HCT116 (cell line): ENCODE results near the gene GPR85. TPM values are rescaled to one million over a fixed set of nuclear protein-coding genes. Genes with fewer than 3 reads are reported as not detected.
"Not testable (repeated sequence)": the region's sequence is repeated elsewhere in the genome, so short reads cannot be mapped to it uniquely, and the experiment has no call there.

Experiments
- ATAC-seq: fragments of 200-7000 bp; cut with Tn5 transposase; 2 replicates; pipeline ENCODE4 v1.9.1; 2020; ENCODE audit warnings: mild to moderate bottlenecking, moderate library complexity
- BruUV-seq: library from RNA; stranded (reverse); fragments of 400-500 nt; replicated peaks from 2 replicates; lab custom pipeline; 2021; lab: Mats Ljungman, UMichigan
- CTCF ChIA-PET: fragments of 300-600 bp; sonication (Branson Sonifier 250); formaldehyde crosslinking; loops from one replicate; lab custom pipeline; 2021; ENCODE audit warnings: antibody characterized with exemption; lab: Charles Lee
- POLR2A ChIA-PET: fragments of 300-600, 350-600 bp; sonication (Branson Sonifier 250); formaldehyde crosslinking; loops from one replicate; lab custom pipeline; 2021; ENCODE audit warnings: antibody characterized with exemption; lab: Charles Lee
- RAD21 ChIA-PET, 2 experiments: fragments of 300-600 bp; sonication (Branson Sonifier 250); formaldehyde crosslinking; loops; one replicate each; lab custom pipeline; 2023; ENCODE audit warnings: low total read pairs in 2 of 2; ENCODE audit not compliant: uncharacterized antibody in 2 of 2, unreplicated experiment in 2 of 2, low non-redundant PET in 1 of 2; lab: Charles Lee
- DNase-seq: peaks from one replicate; pipeline ENCODE4 v3.0.0-alpha.2; 2010; ENCODE audit warnings: low read depth, low spot score
- H2AFZ ChIP-seq: fragments of 200-600 bp; shearing (Covaris generic), sonication (generic); 2 replicates; pipeline ENCODE4 v1.6.1; 2017; ENCODE audit warnings: low read depth, mixed run types, mixed read lengths, antibody characterized with exemption, low read length; ENCODE audit not compliant: poor library complexity, severe bottlenecking
- H3K27ac ChIP-seq: 2 replicates; pipeline ENCODE4 v1.5.1; 2012; ENCODE audit warnings: low read depth, low read length
- H3K27me3 ChIP-seq: fragments of 200-600 bp; sonication (generic); 2 replicates; pipeline ENCODE4 v1.6.1; 2016; ENCODE audit warnings: mixed run types, low read length, mixed read lengths; ENCODE audit not compliant: insufficient read depth
- H3K36me3 ChIP-seq, 2 experiments: fragments of 200-500 bp in 1 of 2; fragments of 200-600 bp in 1 of 2; sonication (Bioruptor generic) in 1 of 2; sonication (generic) in 1 of 2; 2 replicates each; pipeline versions ENCODE4 v1.5.1 to v1.6.1; 2014 to 2016; ENCODE audit warnings: low read length in 2 of 2, inconsistent platforms in 1 of 2, mixed read lengths in 1 of 2, mixed run types in 1 of 2; ENCODE audit not compliant: insufficient read depth in 2 of 2, control insufficient read depth in 1 of 2
- H3K4me1 ChIP-seq, 2 experiments: fragments of 200-600 bp in 1 of 2; sonication (generic) in 1 of 2; 2 replicates each; pipeline versions ENCODE4 v1.5.1 to v1.6.1; 2012 to 2017; ENCODE audit warnings: low read length in 2 of 2, inconsistent platforms in 1 of 2, mild to moderate bottlenecking in 1 of 2, mixed read lengths in 1 of 2, mixed run types in 1 of 2, moderate library complexity in 1 of 2; ENCODE audit not compliant: insufficient read depth in 2 of 2, control insufficient read depth in 1 of 2
- H3K4me2 ChIP-seq: fragments of 200-600 bp; sonication (generic); 2 replicates; pipeline ENCODE4 v1.6.1; 2017; ENCODE audit warnings: mixed run types, low read length, mixed read lengths
- H3K4me3 ChIP-seq, 2 experiments: fragments of 200-600 bp in 1 of 2; sonication (generic) in 1 of 2; replicated peaks in 1 of 2; 2 replicates each; pipeline ENCODE4 v1.5.1; 2011 to 2016; ENCODE audit warnings: low read length in 2 of 2, control low read depth in 1 of 2, low read depth in 1 of 2, mild to moderate bottlenecking in 1 of 2, mixed read lengths in 1 of 2, mixed run types in 1 of 2
- H3K79me2 ChIP-seq: fragments of 200-600 bp; sonication (generic); 2 replicates; pipeline ENCODE4 v1.6.1; 2017; ENCODE audit warnings: mild to moderate bottlenecking, mixed run types, low read length, moderate library complexity, mixed read lengths; ENCODE audit not compliant: insufficient read depth
- H3K9ac ChIP-seq: fragments of 200-600 bp; sonication (generic); 2 replicates; pipeline ENCODE4 v1.6.1; 2016; ENCODE audit warnings: low read length, mixed read lengths
- H3K9me2 ChIP-seq: fragments of 200-600 bp; sonication (generic), shearing (Covaris generic); 2 replicates; pipeline ENCODE4 v1.6.1; 2017; ENCODE audit warnings: mixed run types, mild to moderate bottlenecking, moderate library complexity; ENCODE audit not compliant: insufficient read depth
- H3K9me3 ChIP-seq, 2 experiments: fragments of 200-500 bp in 1 of 2; fragments of 200-600 bp in 1 of 2; sonication (Bioruptor generic) in 1 of 2; sonication (generic) in 1 of 2; 2 replicates each; pipeline ENCODE4 v1.6.1; 2014 to 2017; ENCODE audit warnings: low read length in 2 of 2, mixed read lengths in 2 of 2, inconsistent platforms in 1 of 2, low read depth in 1 of 2, mild to moderate bottlenecking in 1 of 2, mixed run types in 1 of 2, moderate library complexity in 1 of 2; ENCODE audit not compliant: control insufficient read depth in 1 of 2, insufficient read depth in 1 of 2
- H4K20me1 ChIP-seq: fragments of 200-600 bp; sonication (generic), shearing (Covaris generic); 2 replicates; pipeline ENCODE4 v1.6.1; 2017; ENCODE audit warnings: mixed run types, mild to moderate bottlenecking, moderate library complexity; ENCODE audit not compliant: insufficient read depth
- EGR1 ChIP-seq: IDR thresholded peaks from 2 replicates; pipeline ENCODE4 v1.6.1; 2012; ENCODE audit warnings: low read depth
- ELF1 ChIP-seq: IDR thresholded peaks from 2 replicates; pipeline ENCODE4 v1.6.1; 2012; ENCODE audit warnings: low read depth, borderline replicate concordance
- EZH2 ChIP-seq: fragments of 200-600 bp; sonication (generic); IDR thresholded peaks from 2 replicates; pipeline ENCODE4 v1.6.1; 2017; ENCODE audit warnings: antibody characterized with exemption, mixed run types
- FOSL1 ChIP-seq: IDR thresholded peaks from 2 replicates; pipeline ENCODE4 v1.6.1; 2012; ENCODE audit warnings: low read depth
- JUND ChIP-seq: IDR thresholded peaks from 2 replicates; pipeline ENCODE4 v1.6.1; 2012
- POLR2A ChIP-seq: IDR thresholded peaks from 2 replicates; pipeline ENCODE4 v1.7.0; 2011; ENCODE audit warnings: borderline replicate concordance; ENCODE audit not compliant: insufficient read depth, insufficient read length; ENCODE audit errors: extremely low read depth
- RAD21 ChIP-seq: IDR thresholded peaks from 2 replicates; pipeline ENCODE4 v1.6.1; 2012; ENCODE audit warnings: low read depth, mild to moderate bottlenecking
- SP1 ChIP-seq: IDR thresholded peaks from 2 replicates; pipeline ENCODE4 v1.6.1; 2012; ENCODE audit warnings: low read depth
- YY1 ChIP-seq: IDR thresholded peaks from 2 replicates; pipeline ENCODE4 v1.6.1; 2011; ENCODE audit warnings: low read length, low read depth, moderate library complexity, mild to moderate bottlenecking; ENCODE audit not compliant: insufficient replicate concordance; ENCODE audit errors: extremely low read depth
- intact Hi-C: fragments of 100-400 bp; cut with micrococcal nuclease; formaldehyde crosslinking; loops from 2 replicates; pipeline ENCODE4 v1.10.0; 2022
- total RNA-seq: library from RNA; stranded (reverse); gene quantifications from one replicate; pipeline ENCODE4 v1.2.1, GENCODE V29; 2021; ENCODE audit not compliant: unreplicated experiment
- TF ChIP-seq, protein P1 (sequence below): IDR thresholded peaks from 2 replicates; pipeline ENCODE4 v1.6.1; 2012

The GPR85 gene
- total RNA-seq, 1 experiment from 2014 or later, result not detected

DNA sequence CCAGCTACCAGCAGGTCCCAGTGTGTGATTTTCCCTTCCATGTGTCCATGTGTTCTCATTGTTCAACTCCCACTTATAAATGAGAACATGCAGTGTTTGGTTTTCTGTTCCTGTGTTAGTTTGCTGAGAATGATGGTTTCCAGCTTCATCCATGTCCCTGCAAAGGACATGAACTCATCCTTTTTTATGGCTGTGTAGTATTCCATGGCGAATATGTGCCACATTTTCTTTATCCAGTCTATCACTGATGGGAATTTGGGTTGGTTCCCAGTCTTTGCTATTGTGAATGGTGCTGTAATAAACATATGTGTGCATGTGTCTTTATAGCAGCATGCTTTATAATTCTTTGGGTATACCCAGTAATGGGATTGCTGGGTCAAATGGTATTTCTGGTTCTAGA, 37.4 kb downstream of the GPR85 start:
- POLR2A ChIA-PET, H3K9ac ChIP-seq, H3K27me3 ChIP-seq, H4K20me1 ChIP-seq, RAD21 ChIA-PET, H3K4me1 ChIP-seq, CTCF ChIA-PET, DNase-seq, H3K79me2 ChIP-seq, intact Hi-C loops, BruUV-seq, H3K4me3 ChIP-seq, H3K27ac ChIP-seq, H2AFZ ChIP-seq, ATAC-seq, H3K4me2 ChIP-seq, H3K36me3 ChIP-seq, H3K9me2 ChIP-seq, H3K9me3 ChIP-seq: not testable (repeated sequence)

DNA sequence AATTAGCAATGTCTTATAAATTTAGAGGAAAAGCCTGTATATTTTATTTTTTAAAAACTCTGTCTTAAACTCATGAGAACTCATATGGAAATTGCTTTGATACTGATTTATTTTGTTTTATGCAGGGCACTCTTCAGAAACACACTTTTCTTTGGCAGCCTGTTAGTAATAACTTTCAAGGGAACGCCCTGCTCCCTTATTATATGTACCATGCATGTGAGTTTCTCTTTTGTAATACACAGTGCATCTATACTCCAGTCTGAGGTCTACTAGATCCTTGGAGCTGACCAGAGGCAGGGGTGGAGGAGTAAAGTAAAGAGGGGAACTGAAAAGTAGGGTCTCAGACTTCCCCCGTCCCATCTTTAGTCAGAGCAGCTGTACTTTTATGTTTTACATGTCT, 40.2 kb downstream of the GPR85 start:
- ChIA-PET RAD21 (no interaction called here), POLR2A (no interaction called here), CTCF (no interaction called here)
- Histone ChIP-seq H3K27me3 (no peaks in the 10 kb centered on the region), H3K9me3 (no peaks in the 10 kb centered on the region), H2AFZ (no peak overlapping the region), H3K9ac (no peak overlapping the region), H3K36me3 (no peaks in the 10 kb centered on the region), H3K79me2 (no peaks in the 10 kb centered on the region), H3K4me2 (no peak overlapping the region), H3K4me1 (no peaks in the 10 kb centered on the region), H4K20me1 (no peaks in the 10 kb centered on the region), H3K4me3 (no peak overlapping the region), H3K9me2 (no peaks in the 10 kb centered on the region), H3K27ac (no peak overlapping the region)
- intact Hi-C loops, result no loop called here
- no TSS peak for BruUV-seq
- no peak for DNase-seq
- no peak for ATAC-seq
- TF ChIP-seq YY1 (no peak), EGR1 (no peak), FOSL1 (no peak), RAD21 (no peak), ELF1 (no peak), SP1 (no peak), EZH2 (no peak), JUND (no peak), POLR2A (no peak)
- TF ChIP-seq, protein P1, sequence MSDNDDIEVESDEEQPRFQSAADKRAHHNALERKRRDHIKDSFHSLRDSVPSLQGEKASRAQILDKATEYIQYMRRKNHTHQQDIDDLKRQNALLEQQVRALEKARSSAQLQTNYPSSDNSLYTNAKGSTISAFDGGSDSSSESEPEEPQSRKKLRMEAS, result no peak
